Hypothalamus (tissue), 51 donors: Measurements from ENCODE around the gene SLMAP.

Experiments used
- DNase-seq, 51 donors: peaks; one replicate each; lab custom pipeline; 2025; lab: John Stamatoyannopoulos, UW

SLMAP gene, protein sequence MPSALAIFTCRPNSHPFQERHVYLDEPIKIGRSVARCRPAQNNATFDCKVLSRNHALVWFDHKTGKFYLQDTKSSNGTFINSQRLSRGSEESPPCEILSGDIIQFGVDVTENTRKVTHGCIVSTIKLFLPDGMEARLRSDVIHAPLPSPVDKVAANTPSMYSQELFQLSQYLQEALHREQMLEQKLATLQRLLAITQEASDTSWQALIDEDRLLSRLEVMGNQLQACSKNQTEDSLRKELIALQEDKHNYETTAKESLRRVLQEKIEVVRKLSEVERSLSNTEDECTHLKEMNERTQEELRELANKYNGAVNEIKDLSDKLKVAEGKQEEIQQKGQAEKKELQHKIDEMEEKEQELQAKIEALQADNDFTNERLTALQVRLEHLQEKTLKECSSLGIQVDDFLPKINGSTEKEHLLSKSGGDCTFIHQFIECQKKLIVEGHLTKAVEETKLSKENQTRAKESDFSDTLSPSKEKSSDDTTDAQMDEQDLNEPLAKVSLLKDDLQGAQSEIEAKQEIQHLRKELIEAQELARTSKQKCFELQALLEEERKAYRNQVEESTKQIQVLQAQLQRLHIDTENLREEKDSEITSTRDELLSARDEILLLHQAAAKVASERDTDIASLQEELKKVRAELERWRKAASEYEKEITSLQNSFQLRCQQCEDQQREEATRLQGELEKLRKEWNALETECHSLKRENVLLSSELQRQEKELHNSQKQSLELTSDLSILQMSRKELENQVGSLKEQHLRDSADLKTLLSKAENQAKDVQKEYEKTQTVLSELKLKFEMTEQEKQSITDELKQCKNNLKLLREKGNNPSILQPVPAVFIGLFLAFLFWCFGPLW

GRCh38 chr3:57755741-57756527 is at the start of gene SLMAP:
TSS of gene SLMAP (plus strand) at chr3:57756309. CDS start at chr3:57757652, 1,343 bp downstream.
- peak; percentile 66 to 98 (median 93) for DNase-seq

- no peak for DNase-seq
These were observed 49.6 kb upstream of the SLMAP start for GRCh38 chr3:57706462-57706861.

GRCh38 chr3:57709031-57709430 is 47.1 kb upstream of the SLMAP start:
- no peak for DNase-seq

DNA sequence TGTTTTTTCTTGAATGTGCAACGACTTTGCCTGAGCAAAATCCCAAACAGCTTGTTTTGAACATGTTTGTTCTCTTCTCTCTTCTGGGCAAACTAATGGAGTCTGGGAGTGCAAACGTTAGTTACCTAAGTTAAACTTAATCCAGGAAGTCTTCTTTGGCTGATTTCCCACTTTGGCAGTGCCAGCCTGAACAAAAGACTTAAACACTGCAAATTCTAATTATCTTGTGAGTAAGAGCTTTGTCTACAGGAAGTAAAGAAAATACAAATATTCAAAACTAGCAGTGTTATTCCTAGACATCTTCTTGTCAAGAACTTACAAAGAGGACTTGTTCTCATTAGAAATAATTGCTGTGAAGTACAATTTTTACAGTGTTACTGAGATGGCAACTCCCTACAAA is 46.5 kb upstream of the SLMAP start:
- no peak for DNase-seq

DNA sequence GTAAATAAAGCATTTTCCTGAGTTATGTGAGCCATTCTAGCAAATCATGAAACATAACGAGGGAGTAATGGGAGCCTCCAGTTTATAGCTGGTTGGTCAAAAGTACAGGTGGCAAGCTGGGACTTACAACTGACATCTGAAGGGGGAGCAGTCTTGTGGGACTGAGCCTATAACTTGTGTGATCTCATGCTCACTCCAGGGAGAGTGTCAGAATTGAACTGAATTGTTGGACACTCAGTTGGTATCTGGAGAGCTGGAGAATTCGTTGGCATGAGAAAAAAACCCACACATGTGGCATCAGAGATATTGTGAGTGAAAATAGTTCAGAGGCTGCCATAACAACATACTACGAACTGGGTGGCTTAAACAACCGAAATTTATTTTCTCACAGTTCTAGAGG is 40.4 kb upstream of the SLMAP start:
- DNase-seq, result no peak

DNA sequence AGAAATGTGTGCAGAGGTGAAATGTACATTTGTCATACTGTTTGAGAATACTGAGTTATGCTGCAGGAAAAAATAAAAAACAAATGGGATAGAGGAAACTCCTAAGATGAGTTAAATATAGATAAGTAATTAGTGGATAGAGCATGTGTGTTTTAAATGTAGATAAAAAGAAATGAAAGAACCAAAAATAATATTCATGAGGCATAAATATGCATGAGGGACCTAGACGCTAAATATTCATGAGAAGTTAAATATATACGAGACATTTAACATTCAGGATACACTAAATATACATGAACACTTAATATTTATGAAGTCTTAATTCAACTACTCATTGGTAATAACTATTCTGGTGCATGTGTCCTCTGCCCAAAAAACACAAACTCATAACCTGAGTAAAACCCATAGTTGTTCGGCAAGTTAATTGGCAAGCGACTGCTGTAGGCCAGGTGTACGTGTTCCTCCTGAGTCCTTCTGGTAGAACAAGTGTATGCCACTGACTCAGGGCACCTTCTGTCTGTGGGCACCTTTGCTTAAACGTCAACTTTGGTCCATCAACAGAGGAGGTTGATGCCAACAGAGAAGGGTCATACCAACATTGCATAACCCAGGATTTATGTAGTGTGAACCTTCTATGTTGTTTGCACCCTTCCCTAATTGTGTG is 38.8 kb upstream of the SLMAP start:
- no peak for DNase-seq

- DNase-seq, result no peak
These were observed 38.0 kb upstream of the SLMAP start for GRCh38 chr3:57718118-57718517.

DNA sequence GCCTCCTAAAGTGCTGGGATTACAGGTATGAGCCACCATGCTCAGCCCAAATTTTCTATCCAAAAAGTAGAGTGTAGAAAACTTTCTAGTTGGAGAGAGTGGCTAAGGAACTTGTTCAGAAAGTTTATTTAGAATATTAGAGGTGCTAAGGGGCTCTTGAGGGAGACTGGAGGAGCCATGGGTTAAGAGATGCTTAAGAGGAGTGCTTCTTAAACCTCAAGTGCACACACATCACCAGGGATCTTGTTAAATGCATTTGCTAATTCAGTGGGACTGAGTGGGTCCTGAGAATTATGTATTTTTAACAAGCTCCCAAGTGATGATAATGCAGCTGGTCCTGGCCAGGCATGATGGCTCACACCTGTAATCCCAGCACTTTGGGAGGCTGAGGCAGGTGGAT is 29.7 kb upstream of the SLMAP start:
- no peak for DNase-seq

DNA sequence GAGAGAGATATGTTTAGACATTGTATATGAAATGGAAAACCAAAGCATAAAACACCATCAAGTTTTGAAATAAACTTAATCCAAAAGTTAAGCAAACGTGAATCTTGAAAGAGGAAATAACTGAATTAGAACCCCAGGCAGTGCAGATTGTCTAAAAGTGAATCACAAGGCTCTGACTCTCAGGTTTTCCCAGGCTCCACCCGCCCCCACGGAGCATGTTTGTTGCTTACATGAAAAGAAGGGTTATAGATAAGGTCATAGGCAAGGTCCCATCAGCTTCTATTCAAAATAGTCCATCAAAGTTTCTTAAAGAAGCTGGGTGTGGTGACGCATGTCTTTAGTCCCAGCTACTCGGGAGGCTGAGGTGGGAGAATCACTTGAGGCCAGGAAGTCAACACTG is 29.0 kb upstream of the SLMAP start:
- DNase-seq, result no peak

DNA sequence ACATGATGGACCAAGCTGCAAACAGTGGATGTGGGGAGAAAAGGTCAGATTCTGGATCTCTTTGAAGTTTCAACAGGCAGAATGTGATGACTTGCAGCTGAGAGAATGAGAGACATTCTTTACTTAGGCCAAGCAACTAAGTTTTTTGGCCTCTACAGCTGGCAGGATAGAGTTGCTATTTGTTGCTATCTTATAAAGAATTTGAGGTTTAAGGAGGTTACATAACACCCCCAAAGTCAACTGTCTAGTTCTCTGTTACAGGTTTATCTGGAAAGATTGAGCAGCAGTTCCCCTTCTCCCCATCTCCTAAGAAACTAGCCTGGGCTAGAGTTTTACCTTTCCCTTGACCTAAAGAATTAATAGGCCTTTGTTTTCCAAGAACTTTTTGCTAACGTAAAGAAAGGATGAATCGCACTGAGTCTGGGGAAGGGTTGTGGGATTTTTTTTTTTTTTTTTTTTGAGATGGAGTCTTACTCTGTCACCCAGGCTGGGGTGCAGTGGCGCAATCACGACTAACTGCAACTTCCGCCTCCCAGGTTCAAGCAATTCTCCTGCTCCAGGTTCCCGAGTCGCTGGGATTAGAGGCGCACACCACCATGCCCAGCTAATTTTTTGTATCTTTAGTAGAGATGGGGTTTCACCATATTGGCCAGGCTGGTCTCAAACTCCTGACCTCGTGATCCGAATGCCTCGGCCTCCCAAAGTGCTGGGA is 26.6 kb upstream of the SLMAP start:
- DNase-seq, result no peak

GRCh38 chr3:57730682-57731081 is 25.4 kb upstream of the SLMAP start:
- no peak for DNase-seq

DNA sequence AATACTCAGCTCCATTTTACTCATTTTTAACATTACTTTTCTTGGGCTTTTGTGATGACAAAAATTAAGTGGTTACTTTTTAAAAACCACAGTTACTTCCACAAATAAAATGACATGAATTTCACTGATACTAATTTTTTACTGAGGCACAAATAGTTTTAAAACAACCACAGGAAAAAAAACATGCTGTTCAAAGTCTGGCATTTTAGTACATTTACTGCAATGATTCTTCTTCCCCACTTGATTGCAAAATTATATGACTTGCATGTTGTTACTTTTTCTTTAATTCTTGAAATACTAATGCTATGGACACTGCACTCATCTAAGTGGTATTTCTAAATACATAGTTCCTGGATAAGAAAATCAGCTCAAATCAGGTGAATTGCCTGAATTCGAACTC is 24.8 kb upstream of the SLMAP start:
- no peak for DNase-seq

GRCh38 chr3:57733790-57734189 is 22.3 kb upstream of the SLMAP start:
- no peak for DNase-seq

DNA sequence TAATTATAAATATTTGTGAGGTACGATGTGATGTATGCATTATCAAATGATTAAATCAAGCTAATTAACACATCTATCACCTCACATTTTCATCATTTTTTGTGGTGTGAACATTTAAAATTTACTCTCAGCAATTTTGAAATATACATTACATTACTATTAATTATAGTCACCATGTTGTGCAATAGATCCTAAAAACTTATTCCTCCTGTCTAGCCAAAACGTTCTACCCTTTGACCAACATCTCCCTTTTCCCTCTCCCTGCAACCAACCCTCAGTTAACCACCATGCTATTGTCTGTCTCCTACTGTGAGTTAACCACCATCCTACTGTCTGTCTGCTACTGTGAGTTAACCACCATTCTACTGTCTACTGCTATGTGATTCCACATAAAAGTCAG is 20.7 kb upstream of the SLMAP start:
- DNase-seq, result no peak

GRCh38 chr3:57737840-57738239 is 18.3 kb upstream of the SLMAP start:
- DNase-seq, result no peak

DNA sequence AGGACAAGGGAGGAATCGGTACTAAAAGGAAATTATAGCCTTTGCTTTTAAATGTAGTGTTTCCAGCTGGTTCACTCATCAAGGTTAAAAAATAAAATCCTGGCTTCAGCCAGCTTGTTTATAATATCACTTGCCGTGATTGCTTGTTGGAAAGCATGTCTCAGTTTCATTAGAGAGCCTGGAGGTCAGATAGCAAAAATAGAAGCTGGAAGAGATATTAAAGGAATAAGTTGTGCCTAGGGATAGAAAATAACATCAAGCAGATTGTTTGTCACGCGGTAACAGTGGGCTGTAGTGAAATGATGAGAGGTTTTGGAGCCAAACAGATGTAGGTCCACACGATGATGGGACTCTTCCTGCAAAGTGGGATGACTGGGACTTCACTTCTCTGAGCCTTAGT is 17.7 kb upstream of the SLMAP start:
- no peak for DNase-seq

DNA sequence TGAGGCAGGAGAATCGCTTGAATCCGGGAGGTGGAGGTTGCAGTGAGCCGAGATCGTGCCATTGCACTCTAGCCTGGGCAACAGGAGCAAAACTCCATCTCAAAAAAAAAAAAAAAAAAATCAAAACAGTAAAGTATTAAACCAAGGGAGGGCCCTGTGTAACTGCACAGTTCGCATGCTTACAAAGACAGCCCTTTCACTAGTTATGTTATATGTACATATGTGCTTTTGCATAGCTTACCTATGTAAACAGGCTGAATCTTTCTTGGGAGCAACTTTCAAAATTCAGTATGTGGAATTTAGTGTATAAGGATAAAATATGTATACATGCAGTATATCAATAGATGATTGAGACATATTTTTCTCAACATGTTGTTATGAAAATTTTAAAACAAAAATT is 16.1 kb upstream of the SLMAP start:
- DNase-seq, result no peak

- DNase-seq, result no peak
These were observed 12.6 kb upstream of the SLMAP start for GRCh38 chr3:57743496-57743895.

DNA sequence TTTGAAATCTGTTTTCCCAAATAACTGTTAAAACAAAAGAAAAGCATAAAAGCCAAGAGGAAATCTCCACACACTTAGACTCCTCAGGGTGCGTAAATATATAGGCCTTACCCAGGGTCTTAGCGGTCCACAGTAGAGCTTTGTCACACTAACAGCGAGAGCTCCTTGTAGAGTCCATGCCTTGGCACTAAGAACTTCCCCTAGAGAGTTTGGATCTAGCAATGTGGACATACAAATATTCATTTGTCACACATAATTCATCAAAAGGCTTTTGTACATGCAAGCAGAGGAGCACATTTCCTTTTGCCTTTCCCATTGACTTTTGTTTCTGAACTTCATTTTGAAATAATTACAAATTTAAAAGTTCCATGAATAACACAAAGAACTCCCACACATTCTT is 11.0 kb upstream of the SLMAP start:
- no peak for DNase-seq
